SK-N-MC (cell line): ENCODE results near the gene SNX3.

Experiments used
- DNase-seq: peaks from one replicate; pipeline ENCODE4 v3.0.0-alpha.2; 2011; ENCODE audit warnings: low read depth, low spot score
- H3K27ac ChIP-seq: fragments of 200-600 bp; sonication (generic); 2 replicates; pipeline ENCODE4 v1.5.1; 2016; ENCODE audit warnings: mixed run types
- H3K36me3 ChIP-seq: fragments of 200-600 bp; sonication (generic); 2 replicates; pipeline ENCODE4 v1.6.1; 2017; ENCODE audit warnings: antibody characterized with exemption, low read length, mixed read lengths; ENCODE audit not compliant: insufficient read depth
- H3K4me3 ChIP-seq: fragments of 200-600 bp; sonication (generic); 2 replicates; pipeline ENCODE4 v1.5.1; 2016
- H3K9ac ChIP-seq: fragments of 200-600 bp; sonication (generic); 2 replicates; pipeline ENCODE4 v1.8.0; 2017; ENCODE audit warnings: mixed run types, mixed read lengths; ENCODE audit not compliant: insufficient read length
- H3K9me3 ChIP-seq: fragments of 200-600 bp; sonication (generic); 2 replicates; pipeline ENCODE4 v1.6.1; 2017; ENCODE audit warnings: low read depth, mild to moderate bottlenecking, antibody characterized with exemption, low read length, moderate library complexity, mixed read lengths
- EZH2 ChIP-seq: fragments of 200-600 bp; sonication (generic); IDR thresholded peaks from one replicate; pipeline ENCODE4 v1.6.1; 2017; ENCODE audit warnings: antibody characterized with exemption
- FOXP2 ChIP-seq: optimal IDR thresholded peaks from 2 replicates; pipeline ENCODE3; 2011; ENCODE audit warnings: mild to moderate bottlenecking, moderate library complexity; ENCODE audit not compliant: insufficient read depth; ENCODE audit errors: extremely low read length, control extremely low read depth
- POLR2AphosphoS5 ChIP-seq: IDR thresholded peaks from 2 replicates; pipeline ENCODE4 v1.6.1; 2012; ENCODE audit warnings: mild to moderate bottlenecking, low read depth, low read length, borderline replicate concordance

The SNX3 gene

DNA sequence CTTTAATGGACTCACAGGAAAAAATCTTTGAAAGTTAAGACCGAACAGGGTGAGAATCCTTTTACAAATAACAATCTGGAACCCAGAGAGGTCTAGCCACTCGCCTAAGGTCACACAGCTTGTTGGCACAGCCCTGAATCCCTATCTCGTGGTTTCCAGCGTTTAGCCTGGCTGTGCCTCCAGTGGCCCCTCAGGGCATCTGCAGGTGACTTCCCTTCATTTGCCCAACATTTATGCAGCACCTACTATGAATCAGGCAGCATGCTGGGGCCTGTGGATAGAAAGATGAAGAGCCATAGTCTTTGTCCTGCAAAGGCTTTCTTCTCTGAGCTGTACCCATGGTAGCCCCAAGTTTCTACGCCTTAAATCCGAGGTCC, 97.6 kb downstream of the SNX3 start:
- no peak overlapping the region for H3K4me3 ChIP-seq
- H3K27ac ChIP-seq, result no peak overlapping the region
- no peaks in the 10 kb centered on the region for H3K9me3 ChIP-seq
- no peaks in the 10 kb centered on the region for H3K36me3 ChIP-seq
- DNase-seq, result no peak
- H3K9ac ChIP-seq, result no peak overlapping the region
- TF ChIP-seq EZH2, result no peak

DNA sequence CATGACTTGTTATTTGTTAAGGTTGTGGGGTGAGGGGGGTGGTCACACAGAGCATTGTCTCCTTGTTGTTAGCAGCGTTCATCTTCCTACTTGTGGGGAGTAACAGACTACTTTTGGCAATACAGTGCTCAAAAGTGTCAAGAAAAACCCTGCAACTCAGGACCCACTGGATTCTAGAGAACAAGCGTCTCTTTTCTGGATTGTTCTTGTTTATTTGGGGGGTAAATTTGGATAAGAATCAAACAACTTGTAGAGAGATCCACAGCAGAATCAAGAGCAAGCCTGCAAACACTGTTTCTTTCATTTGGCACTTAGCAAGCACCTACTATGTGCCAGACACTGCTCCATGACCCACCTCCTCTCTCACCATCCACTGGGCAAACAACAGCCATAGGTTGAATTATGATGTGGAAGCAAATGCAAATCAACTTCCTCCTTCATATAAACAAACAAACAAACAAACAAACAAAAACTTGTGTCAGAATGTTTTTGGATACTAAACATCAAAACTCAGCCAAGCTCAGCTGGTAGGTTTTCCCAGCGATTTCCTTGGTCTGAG, 99.0 kb downstream of the SNX3 start:
- H3K9me3 ChIP-seq, result no peaks in the 10 kb centered on the region
- no peak overlapping the region for H3K9ac ChIP-seq
- no peak overlapping the region for H3K4me3 ChIP-seq
- H3K36me3 ChIP-seq, result no peaks in the 10 kb centered on the region
- TF ChIP-seq POLR2AphosphoS5 (no peak), FOXP2 (no peak), EZH2 (no peak)
- no peak overlapping the region for H3K27ac ChIP-seq
- DNase-seq, result no peak
